Thoracic aorta endothelial cell (primary cell): ENCODE data around the gene TCTA. TPM values are rescaled to one million over a fixed set of nuclear protein-coding genes. Genes with fewer than 3 reads are reported as not detected.

Experiments
- total RNA-seq: library from RNA; depleted of rRNA; stranded (reverse); fragments of >200 nt; gene quantifications from 2 replicates; pipeline ENCODE4 v1.2.3, GENCODE V29; 2012

Gene TCTA
- 18.6 and 21.7 TPM in 2 replicates for total RNA-seq

GRCh38 chr3:49411968-49412631 lies at the start of gene TCTA, which contains the start of gene RHOA:
TSS of gene TCTA (plus strand) at chr3:49412423. CDS start at chr3:49412427, 4 bp downstream.
TSS of gene RHOA (minus strand) at chr3:49411976. CDS start at chr3:49375589, 36,387 bp downstream.

GRCh38 chr3:49422379-49423248 lies 10.4 kb downstream of the TCTA start, which contains the start of gene AMT:
TSS of gene AMT (minus strand) at chr3:49422473. CDS start at chr3:49422450, 23 bp downstream.

Other genes with a start within 250 kb of the TCTA start
- 18.4 and 22.1 TPM in 2 replicates for gene CCDC71, start 246.1 kb upstream of the TCTA start, total RNA-seq
- gene KLHDC8B, start 240.8 kb upstream of the TCTA start, total RNA-seq: 9.7 and 14.0 TPM in 2 replicates
- 1.4 and 2.1 TPM in 2 replicates for gene C3orf62, start 135.2 kb upstream of the TCTA start, total RNA-seq
- 36.5 and 44.4 TPM in 2 replicates for gene USP4, start 72.4 kb upstream of the TCTA start, total RNA-seq
- gene GPX1, start 54.1 kb upstream of the TCTA start, total RNA-seq: 363 and 403 TPM in 2 replicates
- 680 and 866 TPM in 2 replicates for gene RHOA, start 447 bp upstream of the TCTA start, total RNA-seq
- gene AMT, start 10.1 kb downstream of the TCTA start, total RNA-seq: 0.65 and 0.66 TPM in 2 replicates
- gene NICN1, start 16.9 kb downstream of the TCTA start, total RNA-seq: 5.5 and 6.0 TPM in 2 replicates
- gene DAG1, start 57.8 kb downstream of the TCTA start, total RNA-seq: 60.4 and 84.3 TPM in 2 replicates
- gene BSN, start 142.1 kb downstream of the TCTA start, total RNA-seq: 0.13 and 0.14 TPM in 2 replicates